ENCODE data around the gene DPCD. TPM values are rescaled to one million over a fixed set of nuclear protein-coding genes. Genes with fewer than 3 reads are reported as not detected.

The DPCD gene
- total and polyA plus RNA-seq, 2 of the 8 experiments (the other 6 are each of a cell fraction or from before 2014, with no cell fraction given) = 21.2 to 31.4 TPM

DNA sequence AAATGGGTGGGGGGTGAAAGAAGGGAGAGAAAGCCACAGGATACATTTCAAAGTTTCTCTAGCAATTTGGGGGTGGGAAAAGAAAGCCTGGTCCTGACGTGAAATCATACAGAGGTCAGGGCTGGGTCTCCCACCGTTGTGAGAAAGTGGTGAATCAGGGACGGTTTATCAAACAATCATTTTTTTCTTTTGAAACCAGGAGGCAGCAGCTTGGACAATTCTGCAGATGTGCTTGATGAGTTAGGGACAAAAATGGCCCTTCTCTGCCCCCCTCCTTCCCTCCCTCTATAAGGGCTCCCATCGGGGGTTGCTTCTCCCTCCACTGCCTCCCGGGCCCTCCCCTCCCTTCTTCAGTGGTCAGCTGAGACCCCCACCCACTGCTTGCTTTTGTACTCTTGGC, 63.2 kb downstream of the DPCD start:
- H4K8ac ChIP-seq (ENCODE audit: extremely low read depth, insufficient read depth, low read length) = no peak overlapping the region
- POLR2A ChIA-PET (ENCODE audit: partially characterized antibody) = interaction anchor here (0.7 kb wide), 1 partner anchor 167 kb away, joined by 3 read pairs; the partner anchor contains the start of gene OGA
- H4K5ac ChIP-seq (ENCODE audit: insufficient read length, low read depth, low read length) = no peak overlapping the region
- H2AFZ ChIP-seq (ENCODE audit: low read length) = no peak overlapping the region
- CTCF ChIA-PET (ENCODE audit: partially characterized antibody) = interaction anchor here (0.8 to 1.5 kb wide), 5 partner anchors 16 to 98 kb away, joined by 3 to 7 read pairs (median 4); no protein-coding TSS in a partner anchor
- H4K91ac ChIP-seq (replicated peaks; ENCODE audit: insufficient read length, low read length) = no peak overlapping the region
- WGBS, 2 experiments (ENCODE audit: extremely low coverage in 1 of 2, insufficient coverage in 1 of 2, insufficient read length in 1 of 2, insufficient replicate concordance in 2 of 2, low coverage in 1 of 2, low lambda C conversion rate in 2 of 2, missing lambda C conversion rate in 1 of 2) = 83% methylated on average over 4 of the region's 5 CpGs; no CpG with 5 or more reads in 1 of the 2 experiments
- 0 out of 2 replicates have a peak, but pooled peaks cover 1% of the 10 kb centered on the region for H3K23me2 ChIP-seq (ENCODE audit: low read depth, low read length)
- H3K4me1 ChIP-seq (replicated peaks in 1 of 4; ENCODE audit: control insufficient read depth in 3 of 4, insufficient read depth in 4 of 4, low read length in 3 of 4) = peaks cover 3 to 19% (median 6%) of the 10 kb centered on the region in 4 experiments; a peak in 6 of 7 replicates
- H2BK120ac ChIP-seq (replicated peaks; ENCODE audit: low read depth, low read length) = no peak overlapping the region
- peaks cover 0 to 2% of the 10 kb centered on the region in 2 experiments for H4K20me1 ChIP-seq (replicated peaks in 1 of 2; ENCODE audit: control insufficient read depth in 1 of 2, insufficient read depth in 2 of 2, low read length in 2 of 2)
- no peak overlapping the region for H3K27ac ChIP-seq (ENCODE audit: low read depth, low read length)
- no peak overlapping the region; the same call in 1 of the 2 replicates for H3K18ac ChIP-seq (ENCODE audit: extremely low read depth, low read length)
- no peak overlapping the region for H2BK12ac ChIP-seq (ENCODE audit: low read depth, low read length)
- no peak overlapping the region for H2BK20ac ChIP-seq (ENCODE audit: low read length)
- H3K14ac ChIP-seq (ENCODE audit: insufficient read length) = no peak overlapping the region
- no peaks in the 10 kb centered on the region; the same call in 1 of the 2 replicates for H3K79me1 ChIP-seq (ENCODE audit: low read depth, low read length)
- H3K36me3 ChIP-seq (ENCODE audit: control insufficient read depth in 2 of 4, insufficient read depth in 4 of 4, low read length in 3 of 4) = peaks cover 0 to 4% (median 0%) of the 10 kb centered on the region in 4 experiments; a peak in 2 of 8 replicates
- H3K27me3 ChIP-seq (replicated peaks in 1 of 4; ENCODE audit: control insufficient read depth in 3 of 4, extremely low read depth in 1 of 4, insufficient read depth in 3 of 4, low read length in 3 of 4) = no peaks in the 10 kb centered on the region
- H2AK5ac ChIP-seq (ENCODE audit: low read depth, low read length) = no peak overlapping the region
- H2BK15ac ChIP-seq (ENCODE audit: low read length) = no peak overlapping the region
- no peak overlapping the region for H3K56ac ChIP-seq (replicated peaks; ENCODE audit: insufficient read length, low read depth, low read length)
- DNase-seq (ENCODE audit: low read depth in 1 of 2, low spot score in 2 of 2) (no peak), FAIRE-seq (no peak)
- H3K23ac ChIP-seq (ENCODE audit: insufficient read length) = no peak overlapping the region
- no peaks in the 10 kb centered on the region for H3K9me3 ChIP-seq (ENCODE audit: insufficient read depth in 2 of 2, low read depth in 1 of 2, low read length in 1 of 2)
- no peak overlapping the region for H3K4me2 ChIP-seq (ENCODE audit: insufficient read depth in 1 of 2, low read depth in 2 of 2, low read length in 2 of 2)
- no peaks in the 10 kb centered on the region for H3K79me2 ChIP-seq (ENCODE audit: control insufficient read depth in 1 of 2, insufficient read depth in 2 of 2, low read length in 2 of 2)
- H2BK5ac ChIP-seq (ENCODE audit: low read depth, low read length) = no peak overlapping the region
- no peak overlapping the region for H3K4me3 ChIP-seq (ENCODE audit: extremely low read depth in 1 of 4, insufficient read depth in 2 of 4, low read depth in 3 of 4, low read length in 4 of 4)
- no peak overlapping the region for H3K4ac ChIP-seq (replicated peaks; ENCODE audit: insufficient read length, low read depth, low read length)
- no peak overlapping the region for H3K9ac ChIP-seq (replicated peaks in 1 of 4; ENCODE audit: extremely low read depth in 1 of 4, low read depth in 3 of 4, low read length in 3 of 4)
- TF ChIP-seq BCL11A (IDR thresholded peaks at IDR 0.05; ENCODE audit: low read depth in 2 of 2, low read length in 2 of 2) (no peak), RXRA (IDR thresholded peaks at IDR 0.05; ENCODE audit: insufficient read depth, low read depth, low read length) (no peak), SRF (IDR thresholded peaks at IDR 0.05; ENCODE audit: low read depth, low read length) (no peak), SP1 (IDR thresholded peaks at IDR 0.05; ENCODE audit: low read depth, low read length) (no peak), SIRT6 (IDR thresholded peaks at IDR 0.05; ENCODE audit: low read length) (no peak), NANOG (IDR thresholded peaks at IDR 0.05; ENCODE audit: insufficient read depth, low read depth, low read length, poor library complexity, severe bottlenecking) (no peak), TAF7 (optimal IDR thresholded peaks at IDR 0.05; ENCODE audit: borderline replicate concordance, low read depth, low read length) (no peak)
- TF ChIP-seq, protein P1, sequence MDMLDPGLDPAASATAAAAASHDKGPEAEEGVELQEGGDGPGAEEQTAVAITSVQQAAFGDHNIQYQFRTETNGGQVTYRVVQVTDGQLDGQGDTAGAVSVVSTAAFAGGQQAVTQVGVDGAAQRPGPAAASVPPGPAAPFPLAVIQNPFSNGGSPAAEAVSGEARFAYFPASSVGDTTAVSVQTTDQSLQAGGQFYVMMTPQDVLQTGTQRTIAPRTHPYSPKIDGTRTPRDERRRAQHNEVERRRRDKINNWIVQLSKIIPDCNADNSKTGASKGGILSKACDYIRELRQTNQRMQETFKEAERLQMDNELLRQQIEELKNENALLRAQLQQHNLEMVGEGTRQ (IDR thresholded peaks at IDR 0.05; ENCODE audit: low read length) = no peak
- TF ChIP-seq, protein P2, sequence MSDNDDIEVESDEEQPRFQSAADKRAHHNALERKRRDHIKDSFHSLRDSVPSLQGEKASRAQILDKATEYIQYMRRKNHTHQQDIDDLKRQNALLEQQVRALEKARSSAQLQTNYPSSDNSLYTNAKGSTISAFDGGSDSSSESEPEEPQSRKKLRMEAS (IDR thresholded peaks at IDR 0.05) = no peak
- TF ChIP-seq, protein P3, sequence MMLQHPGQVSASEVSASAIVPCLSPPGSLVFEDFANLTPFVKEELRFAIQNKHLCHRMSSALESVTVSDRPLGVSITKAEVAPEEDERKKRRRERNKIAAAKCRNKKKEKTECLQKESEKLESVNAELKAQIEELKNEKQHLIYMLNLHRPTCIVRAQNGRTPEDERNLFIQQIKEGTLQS (IDR thresholded peaks at IDR 0.05; ENCODE audit: insufficient read depth, low read depth, low read length) = no peak

All from H1 (cell line).